Amniotic epithelial cell (primary cell): Measurements from ENCODE around the gene CYSLTR2.
"Not testable (repeated sequence)": the region's sequence is repeated elsewhere in the genome, so short reads cannot be mapped to it uniquely, and the experiment has no call there.

Experiments used
- DNase-seq: peaks from one replicate; pipeline ENCODE4 v3.0.0-alpha.2; 2010; ENCODE audit warnings: low read depth

The CYSLTR2 gene

GRCh38 chr13:48645845-48646244 is 7.9 kb upstream of the CYSLTR2 start:
- no peak for DNase-seq

GRCh38 chr13:48646791-48647190 is 6.9 kb upstream of the CYSLTR2 start:
- no peak for DNase-seq

GRCh38 chr13:48647625-48648024 is 6.1 kb upstream of the CYSLTR2 start:
- DNase-seq: no peak

GRCh38 chr13:48648446-48648845 is 5.3 kb upstream of the CYSLTR2 start:
- DNase-seq: no peak

GRCh38 chr13:48652851-48653471 is 768 bp upstream of the CYSLTR2 start:
- no peak for DNase-seq

GRCh38 chr13:48654511-48654910 is 782 bp downstream of the CYSLTR2 start:
- DNase-seq: peak; percentile 84

- no peak for DNase-seq
These were observed 1.6 kb downstream of the CYSLTR2 start for GRCh38 chr13:48655291-48655690.

GRCh38 chr13:48656608-48657007 is 2.9 kb downstream of the CYSLTR2 start:
- DNase-seq: peak; percentile 75

- DNase-seq: peak; percentile 43
These were observed 6.8 kb downstream of the CYSLTR2 start for GRCh38 chr13:48660361-48661076.

GRCh38 chr13:48661107-48661506 is 7.4 kb downstream of the CYSLTR2 start:
- DNase-seq: peak; percentile 18

- peak; percentile 15 for DNase-seq
These were observed 8.5 kb downstream of the CYSLTR2 start for GRCh38 chr13:48662226-48662625.

- DNase-seq: no peak
These were observed 13.4 kb downstream of the CYSLTR2 start for GRCh38 chr13:48667136-48667535.

- DNase-seq: not testable (repeated sequence)
These were observed 17.7 kb downstream of the CYSLTR2 start for GRCh38 chr13:48671421-48671820.

- DNase-seq: no peak
These were observed 21.5 kb downstream of the CYSLTR2 start for GRCh38 chr13:48675247-48675646.

GRCh38 chr13:48678316-48678715 is 24.6 kb downstream of the CYSLTR2 start:
- DNase-seq: no peak

- DNase-seq: no peak
These were observed 26.4 kb downstream of the CYSLTR2 start for GRCh38 chr13:48679941-48680680.

- DNase-seq: no peak
These were observed 27.1 kb downstream of the CYSLTR2 start for GRCh38 chr13:48680756-48681392.

GRCh38 chr13:48681905-48682304 is 28.2 kb downstream of the CYSLTR2 start:
- no peak for DNase-seq

GRCh38 chr13:48682436-48682835 is 28.7 kb downstream of the CYSLTR2 start:
- no peak for DNase-seq

GRCh38 chr13:48686636-48687210 is 33.0 kb downstream of the CYSLTR2 start:
- peak; percentile 11 for DNase-seq

- DNase-seq: no peak
These were observed 33.5 kb downstream of the CYSLTR2 start for GRCh38 chr13:48687249-48687648.

- DNase-seq: no peak
These were observed 40.3 kb downstream of the CYSLTR2 start for GRCh38 chr13:48693998-48694397.
